GM21723 (cell line): ENCODE results near the gene RABL6.

Source experiments
- ATAC-seq: cut with Tn5 transposase; IDR thresholded peaks from one replicate; pipeline ENCODE4 v1.9.1; 2021; ENCODE audit warnings: mild to moderate bottlenecking, moderate library complexity; ENCODE audit not compliant: unreplicated experiment

The RABL6 gene

DNA sequence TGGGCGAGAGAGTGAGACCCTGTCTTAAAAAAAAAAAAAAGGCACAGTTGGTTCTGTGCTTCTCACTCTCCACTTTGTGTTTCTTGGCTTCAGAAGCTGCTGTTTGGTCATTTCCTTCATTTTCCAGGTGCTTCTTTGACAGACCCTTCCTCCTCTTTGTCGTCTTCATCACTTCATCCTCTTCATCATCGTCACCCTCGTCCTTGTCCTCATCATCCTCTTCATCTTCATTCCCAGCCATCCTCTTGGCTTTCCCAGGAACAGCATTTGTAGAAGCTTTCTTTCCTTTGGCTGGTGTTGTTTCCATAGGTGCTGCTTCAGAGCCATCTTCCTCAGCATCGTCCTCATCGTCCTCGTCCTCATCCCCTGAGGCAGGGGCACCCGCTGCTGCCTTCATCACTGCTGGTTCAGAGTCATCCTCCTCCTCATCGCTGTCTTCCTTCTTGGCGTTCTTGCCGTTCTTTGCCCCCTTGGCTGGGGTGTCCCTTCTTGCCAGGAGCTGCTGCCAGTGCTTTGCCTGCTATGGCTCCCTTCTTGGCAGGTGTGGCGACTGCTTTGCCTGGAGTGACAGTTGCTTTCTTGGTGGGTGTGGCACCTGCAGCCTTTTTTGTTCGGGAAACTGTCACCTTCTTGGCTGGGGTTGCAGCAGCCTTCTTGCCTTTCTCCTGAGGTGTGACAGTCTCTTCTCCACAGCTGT is 7.1 kb downstream of the RABL6 start:
- no peak for ATAC-seq

DNA sequence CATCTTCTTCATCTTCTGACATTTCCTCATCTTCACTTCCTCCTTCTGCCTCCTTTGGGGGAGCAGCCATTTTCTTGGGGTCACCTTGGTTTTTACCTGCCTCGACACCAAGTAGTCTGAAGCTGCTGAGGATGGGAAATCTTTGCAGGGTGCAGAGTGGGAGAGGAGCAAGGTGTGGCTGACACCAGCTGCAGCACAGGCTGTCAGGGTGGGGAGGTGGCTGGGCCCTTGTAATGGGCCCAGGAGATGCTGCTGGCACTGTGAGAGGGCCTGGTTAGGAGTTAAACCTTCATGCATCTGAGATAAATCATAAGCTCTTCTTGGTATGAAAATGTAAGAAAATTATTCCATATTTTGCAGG is 7.7 kb downstream of the RABL6 start:
- no peak for ATAC-seq

DNA sequence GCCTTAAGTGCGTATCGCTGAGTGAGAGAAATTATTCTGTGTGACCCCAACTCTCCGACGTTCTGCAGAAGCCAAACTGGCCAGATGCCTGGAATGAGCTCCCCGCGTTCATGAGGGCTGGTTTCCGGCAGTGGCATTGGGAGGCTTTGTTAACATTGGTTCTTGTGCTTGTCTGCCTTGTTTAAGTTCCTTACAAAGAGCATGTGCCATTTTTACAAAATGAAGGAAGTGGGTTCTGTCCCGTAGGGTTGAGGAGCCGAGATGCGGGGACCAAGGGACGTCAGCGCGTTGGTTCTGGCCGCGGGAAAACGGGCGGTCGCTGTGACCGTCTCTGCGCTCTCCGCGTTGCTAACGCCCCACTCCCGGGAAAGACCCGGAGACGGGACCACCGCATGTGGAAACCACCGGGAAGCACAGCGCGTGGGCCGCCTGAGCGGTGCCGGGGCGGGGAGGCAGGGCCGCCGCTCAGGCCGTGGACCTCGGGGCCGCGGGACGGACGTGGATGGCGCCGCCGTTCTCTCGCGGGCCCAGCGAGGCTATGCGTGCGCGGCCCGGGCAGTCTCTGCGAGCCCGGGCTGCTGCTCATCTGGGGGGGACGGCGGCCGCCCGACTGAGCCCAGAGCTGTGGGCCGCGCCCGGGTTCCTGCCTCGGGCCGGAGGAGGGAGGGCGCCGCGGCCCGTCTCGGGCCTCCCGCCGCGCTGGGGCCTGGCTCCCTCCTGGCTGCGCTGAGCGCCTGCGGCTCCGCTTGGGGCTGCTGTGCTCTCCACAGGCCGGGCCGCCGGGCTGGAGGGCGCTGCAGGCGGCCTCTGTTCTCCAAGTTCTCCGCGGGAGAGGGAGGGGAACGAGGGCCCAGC is 13.4 kb downstream of the RABL6 start:
- no peak for ATAC-seq

DNA sequence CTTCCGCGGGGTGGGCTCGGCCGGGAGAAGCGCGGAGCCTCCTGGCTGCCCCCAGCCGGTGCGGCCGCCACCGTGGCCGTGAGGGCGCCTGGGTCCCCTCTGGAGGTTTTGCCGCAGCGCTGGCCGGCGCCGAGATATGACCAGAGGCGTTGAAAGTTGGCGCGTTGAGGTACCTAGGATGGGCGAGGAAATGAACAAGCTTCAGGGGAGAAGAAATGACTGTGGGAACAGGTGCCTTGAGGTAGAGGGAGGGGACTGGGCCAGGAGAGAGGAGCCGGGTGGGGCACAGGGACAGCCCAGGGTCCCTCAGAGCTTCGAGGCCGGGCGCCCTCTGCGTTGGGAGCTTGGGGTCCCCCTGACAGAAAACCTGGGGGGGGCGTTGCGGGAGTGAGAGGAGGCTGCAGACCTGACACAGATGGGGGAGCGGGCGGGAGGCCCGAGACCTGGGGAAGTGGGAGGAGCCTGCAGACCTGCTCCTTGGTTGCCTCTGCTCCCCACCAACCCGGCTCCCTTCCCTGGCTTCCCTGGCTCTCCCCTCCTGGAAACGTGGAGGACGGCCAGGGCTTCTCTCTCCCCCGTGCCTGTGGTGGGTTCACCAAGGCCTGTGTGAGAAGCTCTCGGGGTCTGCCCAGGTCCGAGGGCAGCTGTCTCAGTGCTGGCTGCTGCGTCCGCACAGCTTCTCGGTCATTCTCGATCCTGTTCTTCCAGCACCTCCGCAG is 14.2 kb downstream of the RABL6 start:
- no peak for ATAC-seq

DNA sequence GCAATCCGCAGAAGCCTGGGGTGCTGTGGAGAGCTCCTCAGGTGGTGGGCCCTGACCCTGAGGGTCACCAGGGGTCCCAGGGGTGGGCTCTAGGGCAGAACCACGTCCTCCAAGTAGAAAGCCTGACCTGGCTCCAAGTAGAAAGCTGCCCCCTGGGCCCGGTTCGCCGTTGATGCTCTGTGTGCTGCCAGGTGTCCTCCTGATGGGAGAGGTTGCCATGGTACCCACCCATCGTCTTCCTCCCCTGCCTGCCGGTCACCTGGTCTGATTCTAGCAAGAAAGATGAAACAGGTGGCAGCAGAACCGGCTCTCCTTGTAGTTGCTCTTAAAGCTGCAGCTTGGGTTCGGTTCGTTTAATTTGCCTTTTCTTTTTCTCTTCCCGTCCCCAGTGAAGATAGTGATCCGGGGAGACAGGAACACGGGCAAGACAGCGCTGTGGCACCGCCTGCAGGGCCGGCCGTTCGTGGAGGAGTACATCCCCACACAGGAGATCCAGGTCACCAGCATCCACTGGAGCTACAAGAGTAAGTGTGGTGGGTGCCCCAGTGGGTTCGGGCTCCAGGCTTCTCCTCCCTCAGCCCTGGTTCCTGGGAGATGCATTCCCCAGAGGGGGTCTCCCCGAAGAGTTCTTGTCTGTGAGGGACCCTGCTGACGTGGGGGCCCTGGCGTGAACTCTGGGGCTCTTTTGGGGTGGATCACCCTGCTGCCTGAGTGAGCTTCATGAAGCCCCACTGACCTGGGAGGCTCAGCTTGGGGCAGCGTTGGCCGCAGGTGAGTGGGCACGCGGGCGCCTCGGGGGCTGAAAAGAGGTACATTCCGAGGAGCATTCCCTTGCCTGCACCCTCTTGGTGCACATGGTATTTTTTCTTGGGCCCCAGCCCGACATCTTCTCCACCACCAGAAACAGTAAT is 15.6 kb downstream of the RABL6 start:
- ATAC-seq, result no peak

DNA sequence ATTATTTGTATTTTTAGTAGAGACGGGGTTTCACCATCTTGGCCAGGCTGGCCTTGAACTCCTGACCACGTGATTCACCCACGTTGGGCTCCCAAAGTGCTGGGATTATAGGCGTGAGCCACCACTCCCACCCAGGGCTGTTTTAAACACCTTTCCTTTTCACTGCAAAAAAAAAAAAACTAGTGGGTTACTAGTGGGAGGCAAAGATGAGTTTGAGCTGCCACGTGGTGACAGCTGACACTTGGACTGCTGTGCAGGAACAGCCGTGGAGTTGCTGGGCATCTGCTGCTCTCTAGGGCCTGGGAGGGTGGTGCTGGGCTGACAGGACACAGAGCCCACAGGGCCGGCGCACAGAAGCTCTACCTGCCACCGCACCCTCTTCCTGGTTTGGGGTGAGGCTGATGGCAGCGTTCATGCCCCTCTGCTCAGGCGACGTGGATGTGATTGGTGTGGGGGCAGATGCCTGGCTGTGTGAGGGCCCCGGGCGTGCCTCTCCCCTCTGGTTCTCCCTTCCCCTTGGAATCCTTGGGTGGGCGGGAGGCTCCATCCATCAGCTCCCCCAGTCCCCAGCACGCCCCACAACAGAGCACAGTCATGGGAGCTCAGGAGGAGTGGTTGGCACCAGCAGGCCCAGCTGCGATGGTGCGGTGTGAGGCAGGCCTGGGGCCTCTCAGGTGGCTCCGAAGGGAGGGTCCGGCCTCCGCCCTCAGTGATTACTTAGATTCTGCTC is 16.9 kb downstream of the RABL6 start:
- no peak for ATAC-seq

DNA sequence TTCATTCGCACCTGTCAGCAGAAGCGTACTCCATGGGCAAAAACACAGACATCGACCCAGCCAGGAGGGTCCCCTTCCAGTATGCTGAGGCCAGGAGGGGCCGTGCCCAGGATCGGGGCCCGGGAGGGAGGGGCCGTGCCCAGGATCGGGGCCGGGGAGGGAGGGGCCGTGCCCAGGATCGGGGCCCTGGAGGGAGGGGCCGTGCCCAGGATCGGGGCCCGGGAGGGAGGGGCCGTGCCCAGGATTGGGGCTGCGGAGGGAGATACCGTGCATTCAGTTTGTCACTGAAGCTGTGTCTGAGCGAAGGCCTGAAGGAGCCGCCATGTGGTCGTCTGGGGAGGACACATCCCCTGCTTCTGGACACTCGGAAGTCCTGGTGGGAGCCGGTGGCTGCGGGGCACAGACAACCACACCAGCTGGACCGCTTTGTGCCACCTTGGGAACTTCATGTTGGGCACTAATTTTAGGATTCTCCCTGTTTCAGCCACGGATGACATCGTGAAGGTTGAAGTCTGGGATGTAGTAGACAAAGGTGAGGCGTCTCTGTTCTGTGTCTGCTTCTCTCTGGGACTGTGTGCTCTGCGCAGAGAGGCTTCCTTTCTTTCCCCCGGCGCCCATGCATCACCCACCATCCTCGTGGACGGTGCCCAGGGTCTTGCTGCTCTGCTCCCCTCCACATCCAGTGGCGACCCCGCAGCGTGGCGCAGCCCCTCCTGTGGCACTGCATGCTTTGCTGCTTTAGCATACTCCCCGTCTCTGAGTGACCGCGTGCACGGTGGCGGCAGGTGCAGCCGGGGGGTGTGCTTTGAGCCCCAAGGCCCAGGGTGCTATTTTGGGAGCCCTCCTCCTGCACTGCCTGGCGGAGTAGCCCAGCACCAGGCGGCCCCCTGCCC is 17.8 kb downstream of the RABL6 start:
- ATAC-seq, result no peak

DNA sequence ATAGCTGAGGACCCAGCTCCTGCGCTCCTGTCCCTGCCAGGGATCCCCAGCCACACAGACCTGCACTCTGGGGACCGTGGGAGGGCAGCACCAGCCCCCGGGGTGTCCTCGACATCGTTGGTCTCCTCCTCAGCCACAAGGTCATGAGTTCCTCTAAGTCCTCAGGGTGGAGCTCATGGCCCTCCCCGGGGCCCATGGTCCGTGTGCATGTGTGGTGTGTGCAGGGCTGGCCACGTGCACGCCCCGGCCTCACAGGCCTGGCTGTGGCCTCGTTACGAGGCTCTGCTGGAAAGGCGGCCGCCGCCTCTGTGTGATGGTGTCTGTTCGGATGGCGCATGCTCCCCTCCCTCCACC is 18.4 kb downstream of the RABL6 start:
- no peak for ATAC-seq

DNA sequence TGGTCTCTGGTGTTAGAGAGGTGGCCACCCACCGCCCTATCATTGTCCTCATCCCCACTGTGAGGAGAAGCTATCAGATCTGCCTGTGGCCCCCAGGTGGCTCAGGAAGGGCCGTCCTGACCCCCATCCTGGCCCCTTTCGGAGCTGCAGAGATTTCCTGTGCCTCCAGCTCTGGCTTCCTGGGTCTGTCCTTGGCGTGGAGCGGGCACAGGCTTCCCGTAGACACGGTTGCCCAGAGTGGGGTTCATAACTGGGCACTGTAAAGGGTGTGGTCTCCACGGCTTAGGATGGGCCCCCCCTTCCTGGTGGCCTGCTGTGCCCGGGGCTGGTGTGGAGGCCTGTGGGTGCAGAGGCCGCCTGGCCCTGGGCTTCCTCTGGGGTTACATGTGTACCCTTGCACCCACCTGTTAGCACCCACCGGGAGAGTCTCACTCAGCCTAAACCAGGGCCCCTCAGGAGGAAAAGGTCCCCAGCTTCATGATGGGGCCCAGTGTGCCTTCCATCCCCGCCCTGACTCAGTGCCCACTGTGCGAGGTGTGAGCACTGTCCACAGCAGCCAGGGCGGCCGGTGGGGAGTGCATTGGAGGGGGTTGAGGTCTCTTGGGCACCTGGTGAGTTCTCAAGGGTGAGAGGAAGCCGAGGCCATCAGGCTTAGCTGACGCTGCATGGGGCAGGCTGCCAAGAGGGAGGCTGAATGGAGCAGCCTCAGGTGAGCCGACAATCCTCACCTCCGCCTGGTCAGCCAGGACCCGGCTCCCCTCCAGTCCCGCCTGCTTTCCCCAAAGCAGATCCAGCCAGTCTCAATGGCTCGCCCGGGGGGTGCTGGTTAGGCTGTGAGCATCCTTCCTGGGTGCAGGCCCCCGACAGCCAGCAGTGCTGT is 19.2 kb downstream of the RABL6 start:
- ATAC-seq, result no peak

DNA sequence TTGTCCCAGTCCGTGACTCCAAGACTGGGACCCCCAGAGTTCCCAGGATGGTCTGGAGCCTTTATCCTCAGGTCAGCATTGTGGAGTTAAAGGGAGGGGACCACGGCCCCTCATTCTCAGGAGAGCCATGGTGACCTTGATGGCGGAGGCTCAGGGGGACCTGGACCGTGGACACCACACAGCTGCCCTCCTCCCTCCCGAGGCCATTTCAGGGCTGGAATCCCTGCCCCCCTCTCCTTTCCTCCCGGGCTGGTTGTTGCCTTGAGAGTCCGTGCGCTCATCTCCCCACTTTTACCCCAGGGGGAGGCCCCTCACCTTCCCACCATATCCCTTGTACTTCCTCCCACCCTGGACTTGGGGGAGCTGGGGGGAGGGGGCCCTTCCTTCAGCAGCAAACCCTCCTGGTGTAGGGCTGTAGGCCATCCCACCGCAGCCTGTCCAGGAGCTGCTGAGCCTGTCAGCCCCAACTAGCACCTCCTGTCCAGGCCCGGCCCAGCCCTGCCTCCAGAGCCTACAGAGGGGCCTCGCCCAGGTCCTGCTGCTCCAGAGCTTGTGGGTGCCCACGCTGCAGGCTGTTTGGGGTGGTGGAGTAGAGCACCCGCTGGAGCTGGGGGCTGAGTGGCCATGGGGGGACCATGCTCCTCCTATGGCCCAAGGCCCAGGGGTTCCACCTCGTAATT is 20.2 kb downstream of the RABL6 start:
- ATAC-seq, result no peak

DNA sequence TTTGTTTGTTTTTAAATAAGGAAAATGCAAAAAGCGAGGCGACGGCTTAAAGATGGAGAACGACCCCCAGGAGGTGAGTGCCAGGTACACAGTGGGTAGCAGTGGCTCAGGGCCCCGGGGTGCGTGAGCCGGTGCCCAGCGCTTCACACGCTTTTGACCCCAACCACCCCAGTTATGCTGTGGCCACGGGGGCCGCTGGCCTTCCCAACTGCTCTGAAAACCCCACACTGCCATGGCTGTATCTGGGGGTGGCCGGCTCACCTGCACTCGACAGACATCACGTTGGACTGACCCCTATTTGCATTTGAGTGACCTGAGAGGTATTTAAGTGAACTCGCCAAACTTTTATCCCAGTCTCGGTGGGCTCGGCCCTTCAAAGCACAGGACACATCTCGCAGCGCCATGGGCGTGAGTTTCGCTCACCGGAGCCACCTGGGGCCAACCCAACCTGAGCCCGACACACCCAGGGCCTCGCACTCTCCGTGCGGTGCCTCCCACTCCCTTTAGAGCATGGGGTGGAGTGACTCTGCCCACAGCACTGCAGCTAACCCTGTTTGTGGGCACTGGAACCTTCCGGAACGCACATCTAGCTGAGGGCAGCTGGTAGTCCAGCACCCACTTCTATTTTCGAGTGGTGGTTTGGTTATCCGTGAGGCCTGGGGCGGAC is 20.9 kb downstream of the RABL6 start:
- ATAC-seq, result no peak

DNA sequence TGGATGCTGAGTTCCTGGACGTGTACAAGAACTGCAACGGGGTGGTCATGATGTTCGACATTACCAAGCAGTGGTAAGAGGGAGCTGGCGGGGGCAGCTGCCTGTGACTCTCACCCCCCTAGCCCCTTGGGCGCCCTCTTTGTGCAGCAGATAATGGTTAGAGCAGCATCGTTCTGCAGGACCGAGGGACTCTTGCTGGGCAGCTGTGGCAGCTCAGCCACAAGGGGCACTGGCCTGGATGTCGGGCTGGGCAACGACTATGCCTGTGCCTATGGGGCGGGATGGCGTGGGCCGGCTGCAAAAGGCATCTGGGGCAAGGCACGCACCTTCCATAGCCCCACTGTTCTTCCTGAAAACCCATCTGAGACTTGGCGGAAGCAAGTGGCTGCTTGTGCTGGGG is 21.7 kb downstream of the RABL6 start:
- no peak for ATAC-seq

DNA sequence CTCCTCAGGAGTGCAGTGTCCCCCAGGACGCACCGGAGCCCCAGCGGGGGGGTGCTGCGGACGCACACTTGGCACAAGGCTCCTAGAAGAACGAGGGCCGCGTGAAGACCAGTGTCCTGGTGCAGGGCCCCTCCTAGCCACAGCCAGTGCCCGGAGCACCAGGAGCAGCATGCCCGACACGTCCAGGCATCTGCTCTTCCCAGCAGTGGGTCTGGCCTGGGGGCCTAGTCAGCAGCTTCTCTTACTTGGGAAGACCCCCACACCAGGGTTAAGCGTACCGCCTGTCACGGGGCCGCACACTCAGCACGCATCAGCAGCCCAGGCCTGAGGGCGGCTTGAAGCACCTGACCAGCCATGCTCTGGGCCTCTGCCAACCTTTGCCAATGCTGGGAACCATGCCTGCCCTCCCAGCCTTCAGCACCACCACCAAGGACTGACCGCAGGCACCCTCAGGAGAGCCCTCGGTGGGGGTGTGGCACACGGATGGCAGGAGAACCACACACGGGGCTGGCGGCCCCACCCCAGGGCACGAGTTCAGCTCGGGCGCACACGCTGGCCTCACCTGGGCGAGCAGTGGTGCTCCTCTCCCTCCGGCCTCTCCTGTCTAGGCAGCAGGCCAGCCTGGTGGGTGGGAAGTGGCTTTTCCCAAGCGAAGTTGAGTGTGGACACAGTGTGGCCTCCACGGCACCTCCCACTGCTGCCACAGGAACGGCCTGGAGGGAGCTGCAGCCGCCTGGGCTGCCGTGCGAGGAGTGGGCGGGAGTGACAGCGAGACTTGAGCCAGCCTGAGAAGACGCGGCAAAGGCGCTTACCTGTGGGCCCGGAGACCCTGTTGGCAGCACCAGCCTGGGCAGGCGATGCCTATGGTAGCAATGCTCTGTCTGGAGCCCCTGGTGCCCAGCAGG is 22.5 kb downstream of the RABL6 start:
- ATAC-seq, result no peak

DNA sequence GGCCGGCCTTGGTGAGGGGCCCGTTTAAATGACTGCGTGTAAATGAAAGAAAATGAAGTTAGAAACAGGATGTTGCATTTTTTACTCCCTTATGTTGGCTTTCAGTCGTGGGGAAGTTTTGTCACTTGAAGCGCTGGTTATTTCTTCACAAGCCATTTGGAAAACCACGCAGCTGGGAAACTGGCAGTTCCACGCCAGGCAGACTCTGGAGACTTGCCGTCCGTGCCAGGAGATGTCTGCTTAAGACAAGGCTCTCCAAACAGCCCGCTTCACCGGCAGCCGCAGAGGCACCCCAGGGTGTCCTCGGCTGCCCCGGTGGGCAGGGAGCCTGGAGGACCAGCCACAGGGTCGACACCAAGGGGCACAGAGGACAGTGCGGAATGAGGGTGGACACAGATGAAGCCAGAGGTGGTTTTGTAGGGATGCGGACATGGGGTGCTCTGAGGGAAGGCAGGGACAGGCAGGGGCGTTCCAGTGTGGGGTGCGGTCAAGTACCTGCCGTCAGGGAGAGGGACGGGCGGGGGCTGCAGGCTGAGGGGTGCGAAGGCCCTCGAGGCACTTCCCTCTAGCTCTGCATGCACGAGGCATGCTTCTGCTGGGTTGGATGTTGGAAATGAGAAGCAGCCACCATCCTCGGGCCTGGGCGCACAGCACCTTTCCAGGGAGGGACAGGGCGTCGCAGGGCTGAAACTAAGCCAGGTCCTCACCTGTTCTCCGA is 23.4 kb downstream of the RABL6 start:
- no peak for ATAC-seq

DNA sequence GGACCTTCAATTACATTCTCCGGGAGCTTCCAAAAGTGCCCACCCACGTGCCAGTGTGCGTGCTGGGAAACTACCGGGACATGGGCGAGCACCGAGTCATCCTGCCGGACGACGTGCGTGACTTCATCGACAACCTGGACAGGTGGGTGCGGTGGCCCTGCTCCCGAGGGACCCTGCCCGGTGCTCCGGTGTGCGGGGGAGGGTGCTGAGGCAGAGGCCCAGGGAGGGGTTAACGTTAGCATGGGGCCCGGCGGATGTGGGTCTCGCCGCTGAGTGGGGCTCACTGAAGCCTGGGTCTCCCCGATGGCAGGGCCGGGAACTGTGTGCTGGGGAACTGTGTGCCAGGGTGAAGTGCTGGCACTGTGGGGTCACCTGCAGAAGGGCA is 24.0 kb downstream of the RABL6 start:
- ATAC-seq, result no peak

DNA sequence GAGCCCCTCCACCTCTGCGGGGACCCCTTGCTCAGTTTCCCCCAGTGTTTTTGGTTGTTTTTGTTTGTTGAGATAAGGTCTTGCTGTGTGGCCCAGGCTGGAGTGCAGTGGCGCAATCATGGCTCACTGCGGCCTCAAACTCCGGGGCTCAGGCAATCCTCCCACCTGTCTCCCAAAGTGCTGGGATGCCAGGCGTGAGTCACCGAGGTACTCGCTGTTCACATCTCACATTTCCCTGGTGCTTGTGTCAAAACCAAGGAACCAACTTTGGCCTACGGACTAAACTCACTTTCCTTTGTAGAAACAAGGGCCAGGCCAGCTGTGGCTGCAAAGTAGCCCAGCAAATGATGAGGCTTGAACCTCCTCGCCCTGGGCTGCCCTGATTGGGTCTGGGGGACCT is 24.8 kb downstream of the RABL6 start:
- no peak for ATAC-seq
